Measurements from ENCODE around the gene CYP2C18.
"Not testable (repeated sequence)": the region's sequence is repeated elsewhere in the genome, so short reads cannot be mapped to it uniquely, and the experiment has no call there.

Gene CYP2C18

DNA sequence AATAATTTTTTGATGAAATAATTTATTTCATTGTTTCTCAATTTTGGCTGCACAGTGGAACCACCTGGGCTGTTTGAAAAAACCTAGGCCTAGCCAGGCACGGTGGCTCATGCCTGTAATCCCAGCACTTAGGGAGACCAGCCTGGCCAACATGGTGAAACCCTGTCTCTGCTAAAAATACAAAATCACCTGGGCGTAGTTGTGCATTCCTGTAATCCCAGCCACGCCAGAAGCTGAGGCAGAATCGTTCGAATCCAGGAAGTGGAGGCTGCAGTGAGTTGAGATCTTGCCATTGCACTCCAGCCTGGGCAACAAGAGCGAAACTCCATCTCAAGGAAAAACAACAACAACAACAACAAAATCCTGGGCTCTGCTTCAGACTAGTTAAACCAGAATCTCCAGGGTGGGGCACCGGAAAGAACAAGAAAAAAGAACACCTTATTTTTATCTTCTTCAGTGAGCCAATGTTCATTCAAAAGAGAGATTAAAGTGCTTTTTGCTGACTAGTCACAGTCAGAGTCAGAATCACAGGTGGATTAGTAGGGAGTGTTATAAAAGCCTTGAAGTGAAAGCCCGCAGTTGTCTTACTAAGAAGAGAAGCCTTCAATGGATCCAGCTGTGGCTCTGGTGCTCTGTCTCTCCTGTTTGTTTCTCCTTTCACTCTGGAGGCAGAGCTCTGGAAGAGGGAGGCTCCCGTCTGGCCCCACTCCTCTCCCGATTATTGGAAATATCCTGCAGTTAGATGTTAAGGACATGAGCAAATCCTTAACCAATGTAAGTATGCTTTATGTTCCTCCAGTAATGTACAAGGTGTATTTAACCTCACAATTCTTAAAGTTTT lies at the start of gene CYP2C18:
Gene CYP2C18 (plus strand): TSS at position 516 of the 841 bp plus-strand sequence. CDS start 91 bp downstream, at position 607.
- DNase-seq = no peak

DNA sequence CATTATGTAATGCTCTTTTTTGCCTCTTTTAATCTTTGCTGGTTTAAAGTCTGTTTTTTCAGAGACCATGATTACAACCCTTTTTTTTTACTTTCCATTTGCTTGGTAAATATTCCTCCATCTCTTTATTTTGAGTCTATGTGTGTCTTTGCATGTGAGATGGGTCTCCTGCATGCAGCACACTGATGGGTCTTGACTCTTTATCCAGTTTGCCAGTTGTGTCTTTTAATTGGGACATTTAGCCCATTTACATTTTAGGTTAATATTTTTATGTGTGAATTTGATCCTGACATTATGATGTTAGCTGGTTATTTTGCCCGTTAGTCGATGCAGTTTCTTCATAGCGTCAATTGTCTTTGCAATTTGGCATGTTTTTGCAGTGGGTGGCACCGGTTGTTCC lies 45.4 kb upstream of the CYP2C18 start:
- not testable (repeated sequence) for DNase-seq

DNA sequence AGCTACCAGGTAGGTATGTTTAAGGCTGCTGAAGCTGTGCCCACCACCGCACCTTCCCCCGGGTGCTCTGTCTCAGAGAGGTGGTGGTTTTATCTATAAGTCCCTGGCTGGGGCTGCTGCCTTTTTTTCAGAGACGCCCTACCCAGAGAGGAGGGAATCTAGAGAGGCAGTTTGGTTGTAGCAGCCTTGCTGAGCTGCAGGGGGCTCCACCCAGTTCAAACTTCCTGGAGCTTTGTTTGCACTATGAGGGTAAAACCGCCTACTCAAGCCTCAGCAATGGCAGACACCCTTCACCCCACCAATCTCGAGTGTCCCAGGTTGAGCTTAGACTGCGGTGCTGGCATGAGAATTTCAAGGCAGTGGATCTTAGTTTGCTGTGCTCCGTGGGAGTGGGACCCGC lies 43.6 kb upstream of the CYP2C18 start:
- DNase-seq = no peak

DNA sequence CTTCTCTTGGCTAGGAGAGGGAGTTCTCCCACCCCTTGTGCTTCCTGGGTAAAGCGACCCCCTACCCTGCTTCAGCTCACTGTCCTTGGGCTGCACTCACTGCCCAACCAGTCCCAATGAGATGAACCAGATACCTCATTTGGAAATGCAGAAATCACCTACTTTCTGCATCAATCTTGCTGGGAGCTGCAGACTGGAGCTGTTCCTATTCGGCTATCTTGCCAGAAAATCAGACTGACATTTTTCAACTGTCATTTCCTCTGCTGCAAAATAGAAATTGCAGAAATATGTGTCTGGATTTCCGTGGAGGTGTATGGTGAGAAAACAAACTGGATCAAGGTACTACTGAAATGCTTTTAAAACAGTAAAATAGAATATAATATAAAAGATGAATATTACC lies 43.0 kb upstream of the CYP2C18 start:
- no peak for DNase-seq

DNA sequence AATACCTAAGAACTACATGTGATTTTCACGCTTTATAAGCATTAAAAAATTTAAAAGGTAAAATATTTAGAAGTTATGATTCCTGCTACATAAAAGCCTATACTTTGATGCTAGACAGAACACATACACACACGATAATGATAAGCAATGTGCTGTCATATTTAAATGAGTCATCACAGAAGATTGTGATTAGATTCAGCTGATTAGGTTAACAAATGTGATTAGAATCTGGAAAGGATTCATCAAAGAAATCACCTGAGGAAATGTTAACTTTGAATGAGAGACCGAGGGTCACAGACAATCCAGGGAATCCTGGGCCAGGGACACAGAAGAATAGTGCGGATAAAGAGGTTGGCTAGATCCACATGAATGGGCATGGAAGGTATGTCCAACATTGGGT lies 42.0 kb upstream of the CYP2C18 start:
- DNase-seq = no peak

DNA sequence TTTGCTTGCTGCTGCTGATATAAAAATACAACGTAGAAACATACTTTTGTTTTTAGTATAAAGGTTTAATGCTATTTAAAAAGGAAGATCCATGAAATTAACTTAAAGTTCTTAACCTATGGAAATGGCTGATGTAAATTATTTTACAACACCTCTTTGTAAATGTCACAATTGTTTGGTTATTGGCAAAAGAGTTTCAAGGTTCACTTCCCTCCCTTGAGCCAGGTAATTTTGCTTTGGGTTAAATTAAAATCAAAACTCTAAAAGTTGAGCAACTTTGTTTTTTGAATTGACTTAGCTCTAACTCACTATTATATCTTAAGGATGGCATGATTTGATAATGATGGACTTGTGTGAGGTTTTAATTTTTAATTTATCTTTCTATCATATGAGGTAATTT lies 39.2 kb upstream of the CYP2C18 start:
- DNase-seq = no peak

GRCh38 chr10:94645285-94645684 lies 38.2 kb upstream of the CYP2C18 start:
- DNase-seq = no peak

DNA sequence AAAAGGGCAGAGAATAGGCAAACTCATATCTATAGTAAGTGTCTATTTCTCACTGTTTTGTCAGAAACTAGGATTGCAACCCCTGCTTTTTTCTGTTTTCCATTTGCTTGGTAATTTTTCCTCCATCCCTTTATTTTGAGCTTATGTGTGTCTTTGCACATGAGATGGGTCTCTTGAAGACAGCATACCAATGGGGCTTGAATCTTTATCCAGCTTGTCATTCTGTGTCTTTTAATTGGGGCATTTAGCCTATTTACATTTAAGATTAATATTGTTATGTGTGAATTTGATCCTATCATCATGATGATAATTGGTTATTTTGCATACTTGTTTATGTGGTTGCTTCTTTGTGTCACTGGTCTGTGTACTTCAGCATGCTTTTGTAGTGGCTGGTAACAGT lies 28.3 kb upstream of the CYP2C18 start:
- not testable (repeated sequence) for DNase-seq

DNA sequence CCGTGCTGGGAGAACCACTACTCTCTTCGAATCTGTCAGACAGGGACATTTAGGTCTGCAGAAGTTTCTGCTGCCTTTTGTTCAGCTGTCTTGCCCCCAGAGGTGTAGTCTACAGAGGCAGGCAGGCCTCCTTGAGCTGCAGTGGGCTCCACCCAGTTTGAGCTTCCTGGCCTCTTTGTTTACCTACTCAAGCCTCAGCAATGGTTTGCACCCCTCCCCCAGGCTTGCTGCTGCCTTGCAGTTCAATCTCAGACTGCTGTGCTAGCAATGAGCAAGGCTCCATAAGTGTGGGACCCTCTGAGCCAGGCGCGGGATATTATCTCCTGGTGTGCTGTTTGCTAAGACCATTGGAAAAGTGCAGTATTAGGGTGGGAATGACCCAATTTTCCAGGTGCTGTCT lies 20.5 kb upstream of the CYP2C18 start:
- DNase-seq = not testable (repeated sequence)

DNA sequence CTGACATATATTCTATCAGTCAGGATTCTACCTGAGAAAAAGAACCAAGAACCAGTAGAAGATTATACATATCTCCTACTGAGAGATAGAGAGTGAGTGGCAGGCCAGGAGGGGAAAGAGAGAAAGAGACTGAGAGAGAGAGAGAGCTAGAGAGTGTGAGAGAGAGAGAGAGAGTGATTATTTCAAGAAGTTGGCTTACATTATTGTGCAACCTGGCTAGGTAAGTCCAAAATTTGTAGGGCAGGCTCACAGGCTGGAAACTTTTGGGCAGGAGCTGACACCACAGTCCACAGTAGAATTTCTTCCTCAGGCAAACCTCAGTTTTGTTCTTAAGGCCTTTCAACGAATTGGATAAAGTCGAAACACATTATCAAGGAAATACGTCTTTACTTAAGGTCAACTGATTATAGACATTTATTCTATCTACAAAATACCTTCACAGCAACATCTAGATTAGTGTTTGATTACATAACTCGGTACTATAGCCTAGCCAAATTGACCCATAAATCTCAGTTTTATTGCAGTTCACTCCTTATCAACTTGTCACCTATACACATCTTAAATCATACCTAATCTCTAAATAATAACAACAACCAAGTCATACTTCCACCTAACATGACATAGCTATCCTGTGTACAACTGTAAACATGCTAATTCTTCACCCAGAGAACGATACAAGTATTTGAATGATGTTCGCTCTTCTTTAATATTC lies 17.0 kb upstream of the CYP2C18 start:
- DNase-seq = no peak

- no peak for DNase-seq
Observed at GRCh38 chr10:94673614-94674321, 9.8 kb upstream of the CYP2C18 start.

- no peak for DNase-seq
Observed at GRCh38 chr10:94676496-94676895, 7.0 kb upstream of the CYP2C18 start.

DNA sequence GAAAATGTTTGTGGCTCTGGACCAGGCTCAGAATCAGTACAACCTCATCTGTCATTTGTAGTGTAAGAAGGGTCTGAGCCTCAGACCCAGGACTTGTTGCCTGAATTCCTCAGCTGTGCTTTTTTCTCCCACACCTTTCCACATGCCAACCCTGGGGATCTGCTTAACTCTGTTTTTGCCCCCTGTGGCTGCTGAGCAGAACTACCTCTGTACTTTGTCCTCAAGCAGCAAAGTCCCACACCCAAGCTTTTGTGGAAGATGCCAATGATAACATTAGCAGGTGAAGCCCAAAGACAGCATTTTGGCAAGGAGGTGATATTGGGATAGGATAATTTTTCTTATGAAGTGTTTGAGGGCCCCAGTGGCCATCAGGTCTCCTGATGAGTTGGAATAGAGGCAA lies 5.8 kb upstream of the CYP2C18 start:
- no peak for DNase-seq

GRCh38 chr10:94678475-94678874 lies 5.1 kb upstream of the CYP2C18 start:
- no peak for DNase-seq

- no peak for DNase-seq
Observed at GRCh38 chr10:94680544-94680943, 3.0 kb upstream of the CYP2C18 start.

DNA sequence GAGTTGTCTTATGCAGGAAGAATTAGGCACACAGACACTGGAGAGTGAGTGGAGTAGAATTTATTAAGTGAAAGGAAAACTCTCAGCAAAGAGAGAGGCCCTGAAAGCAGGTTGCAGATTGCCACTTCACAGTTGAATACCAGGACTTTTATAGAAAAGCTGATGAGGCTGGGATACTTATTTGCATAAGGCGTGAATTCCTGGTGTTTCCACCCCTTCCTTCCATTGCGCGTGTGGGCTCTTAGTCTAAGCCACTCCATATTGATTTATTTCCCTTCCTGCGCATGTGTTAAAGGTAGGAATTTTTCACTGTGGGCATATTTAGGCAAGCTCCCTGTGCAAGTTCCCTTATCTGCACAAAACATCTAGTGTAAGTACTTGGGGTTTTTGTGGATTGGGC lies 893 bp upstream of the CYP2C18 start:
- DNase-seq = not testable (repeated sequence)

DNA sequence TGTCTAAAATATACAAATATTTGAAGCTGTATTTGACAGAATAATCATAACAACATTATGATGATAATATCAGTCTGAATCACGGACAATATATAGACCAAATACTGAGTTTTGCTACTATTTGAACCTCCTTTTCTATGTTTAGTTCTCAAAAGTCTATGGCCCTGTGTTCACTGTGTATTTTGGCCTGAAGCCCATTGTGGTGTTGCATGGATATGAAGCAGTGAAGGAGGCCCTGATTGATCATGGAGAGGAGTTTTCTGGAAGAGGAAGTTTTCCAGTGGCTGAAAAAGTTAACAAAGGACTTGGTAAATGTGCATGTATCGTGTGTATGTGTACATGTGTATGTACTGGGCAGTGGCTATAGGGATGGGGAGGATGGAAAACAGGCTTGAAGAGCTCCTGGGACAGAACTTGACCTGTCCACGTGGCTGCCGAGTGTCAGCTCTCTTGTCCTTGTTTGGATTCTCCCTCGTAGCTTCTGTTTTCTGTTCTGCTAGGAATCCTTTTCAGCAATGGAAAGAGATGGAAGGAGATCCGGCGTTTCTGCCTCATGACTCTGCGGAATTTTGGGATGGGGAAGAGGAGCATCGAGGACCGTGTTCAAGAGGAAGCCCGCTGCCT lies 4.2 kb downstream of the CYP2C18 start:
- no peak for DNase-seq

- no peak for DNase-seq
Observed at GRCh38 chr10:94706089-94706488, 22.6 kb downstream of the CYP2C18 start.

DNA sequence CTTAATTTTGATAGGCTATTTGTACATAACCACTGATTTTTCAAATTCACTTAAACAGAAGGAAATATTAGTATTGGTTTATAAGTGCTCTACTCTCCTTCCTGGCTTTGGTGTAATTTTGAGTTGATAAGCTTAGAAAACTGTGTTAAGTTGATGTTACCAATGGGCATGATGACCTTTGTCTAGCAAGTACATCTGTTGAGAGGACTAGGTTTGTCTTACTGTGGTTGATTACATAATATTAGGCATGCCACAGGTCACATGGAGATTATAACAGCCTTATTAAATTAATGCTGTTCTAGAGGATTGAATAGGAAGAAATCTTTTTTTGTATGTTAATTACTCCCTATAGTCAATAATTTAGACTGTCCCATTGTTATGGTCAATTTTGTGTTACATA lies 27.0 kb downstream of the CYP2C18 start:
- DNase-seq = no peak

- DNase-seq = no peak
Observed at GRCh38 chr10:94725871-94726270, 42.3 kb downstream of the CYP2C18 start.

DNA sequence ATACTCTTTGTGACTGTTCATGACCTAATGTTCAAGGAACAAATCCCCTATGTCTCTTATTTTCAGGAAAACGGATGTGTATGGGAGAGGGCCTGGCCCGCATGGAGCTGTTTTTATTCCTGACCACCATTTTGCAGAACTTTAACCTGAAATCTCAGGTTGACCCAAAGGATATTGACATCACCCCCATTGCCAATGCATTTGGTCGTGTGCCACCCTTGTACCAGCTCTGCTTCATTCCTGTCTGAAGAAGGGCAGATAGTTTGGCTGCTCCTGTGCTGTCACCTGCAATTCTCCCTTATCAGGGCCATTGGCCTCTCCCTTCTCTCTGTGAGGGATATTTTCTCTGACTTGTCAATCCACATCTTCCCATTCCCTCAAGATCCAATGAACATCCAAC lies 51.7 kb downstream of the CYP2C18 start:
- no peak for DNase-seq

GRCh38 chr10:94738588-94738987 lies 55.1 kb downstream of the CYP2C18 start:
- no peak for DNase-seq

- DNase-seq = no peak
Observed at GRCh38 chr10:94747137-94747536, 63.6 kb downstream of the CYP2C18 start.

All from stimulated activated naive CD4-positive, alpha-beta T cell (primary cell).